MM.1S (cell line): ENCODE measurements around the gene DNAJC17.

Experiments
- DNase-seq: peaks from one replicate; pipeline ENCODE4 v3.0.0-alpha.2; 2015
- H2AFZ ChIP-seq: fragments of 300-600 bp; sonication (generic); 2 replicates; pipeline ENCODE4 v1.6.0; 2016; ENCODE audit warnings: antibody characterized with exemption, low read length
- H3F3A ChIP-seq: fragments of 300-600 bp; sonication (generic); 2 replicates; pipeline ENCODE4 v1.6.1; 2016; ENCODE audit warnings: mild to moderate bottlenecking, antibody characterized with exemption, low read length, moderate library complexity, mixed read lengths; ENCODE audit not compliant: insufficient read depth
- H3K27ac ChIP-seq: fragments of 300-600 bp; sonication (generic); 2 replicates; pipeline ENCODE4 v1.5.1; 2016; ENCODE audit warnings: mild to moderate bottlenecking, low read length
- H3K27me3 ChIP-seq: fragments of 300-600 bp; sonication (generic); replicated peaks from 2 replicates; pipeline ENCODE4 v1.6.0; 2016; ENCODE audit warnings: low read length; ENCODE audit not compliant: insufficient read depth
- H3K36me3 ChIP-seq: fragments of 300-600 bp; sonication (generic); replicated peaks from 2 replicates; pipeline ENCODE4 v1.6.1; 2016; ENCODE audit warnings: mild to moderate bottlenecking, low read length, mixed read lengths; ENCODE audit not compliant: insufficient read depth
- H3K4me1 ChIP-seq: fragments of 300-600 bp; sonication (generic); 2 replicates; pipeline ENCODE4 v1.6.1; 2016; ENCODE audit warnings: low read length, mixed read lengths
- H3K4me2 ChIP-seq: fragments of 300-600 bp; sonication (generic); 2 replicates; pipeline ENCODE4 v1.6.0; 2016; ENCODE audit warnings: low read depth, low read length
- H3K4me3 ChIP-seq: fragments of 300-600 bp; sonication (generic); 2 replicates; pipeline ENCODE4 v1.5.1; 2016; ENCODE audit warnings: low read length, mixed read lengths
- H3K79me2 ChIP-seq: fragments of 300-600 bp; sonication (generic); 2 replicates; pipeline ENCODE4 v1.6.1; 2016; ENCODE audit warnings: mixed run types, low read length, mixed read lengths
- H3K9ac ChIP-seq: fragments of 300-600 bp; sonication (generic); 2 replicates; pipeline ENCODE4 v1.6.1; 2016; ENCODE audit warnings: low read length, mixed read lengths
- H3K9me2 ChIP-seq: fragments of 300-600 bp; sonication (generic); replicated peaks from 2 replicates; pipeline ENCODE4 v1.6.1; 2016; ENCODE audit warnings: mild to moderate bottlenecking, low read length, mixed read lengths; ENCODE audit not compliant: insufficient read depth
- H3K9me3 ChIP-seq: fragments of 300-600 bp; sonication (generic); replicated peaks from 2 replicates; pipeline ENCODE4 v1.6.1; 2016; ENCODE audit warnings: mild to moderate bottlenecking, low read length, mixed read lengths; ENCODE audit not compliant: insufficient read depth
- H4K20me1 ChIP-seq: fragments of 300-600 bp; sonication (generic); 2 replicates; pipeline ENCODE4 v1.6.1; 2016; ENCODE audit warnings: mild to moderate bottlenecking, low read length, moderate library complexity, mixed read lengths; ENCODE audit not compliant: insufficient read depth
- EZH2 ChIP-seq: fragments of 300-600 bp; sonication (generic); optimal IDR thresholded peaks from 2 replicates; pipeline ENCODE3; 2017; ENCODE audit warnings: low read depth, mild to moderate bottlenecking, antibody characterized with exemption, low read length, mixed read lengths
- EZH2phosphoT487 ChIP-seq: fragments of 300-600 bp; sonication (generic); IDR thresholded peaks from 2 replicates; pipeline ENCODE4 v1.6.1; 2018; ENCODE audit warnings: antibody characterized with exemption, low read length
- TF ChIP-seq, protein P1 (sequence below): fragments of 300-600 bp; sonication (generic); IDR thresholded peaks from 2 replicates; pipeline ENCODE4 v1.5.1; 2016; ENCODE audit warnings: antibody characterized with exemption, low read length, mixed read lengths

Gene DNAJC17

GRCh38 chr15:40755812-40756208 lies 51.5 kb downstream of the DNAJC17 start:
- no peak for TF ChIP-seq EZH2phosphoT487
- no peak for TF ChIP-seq EZH2
- TF ChIP-seq, protein P1, sequence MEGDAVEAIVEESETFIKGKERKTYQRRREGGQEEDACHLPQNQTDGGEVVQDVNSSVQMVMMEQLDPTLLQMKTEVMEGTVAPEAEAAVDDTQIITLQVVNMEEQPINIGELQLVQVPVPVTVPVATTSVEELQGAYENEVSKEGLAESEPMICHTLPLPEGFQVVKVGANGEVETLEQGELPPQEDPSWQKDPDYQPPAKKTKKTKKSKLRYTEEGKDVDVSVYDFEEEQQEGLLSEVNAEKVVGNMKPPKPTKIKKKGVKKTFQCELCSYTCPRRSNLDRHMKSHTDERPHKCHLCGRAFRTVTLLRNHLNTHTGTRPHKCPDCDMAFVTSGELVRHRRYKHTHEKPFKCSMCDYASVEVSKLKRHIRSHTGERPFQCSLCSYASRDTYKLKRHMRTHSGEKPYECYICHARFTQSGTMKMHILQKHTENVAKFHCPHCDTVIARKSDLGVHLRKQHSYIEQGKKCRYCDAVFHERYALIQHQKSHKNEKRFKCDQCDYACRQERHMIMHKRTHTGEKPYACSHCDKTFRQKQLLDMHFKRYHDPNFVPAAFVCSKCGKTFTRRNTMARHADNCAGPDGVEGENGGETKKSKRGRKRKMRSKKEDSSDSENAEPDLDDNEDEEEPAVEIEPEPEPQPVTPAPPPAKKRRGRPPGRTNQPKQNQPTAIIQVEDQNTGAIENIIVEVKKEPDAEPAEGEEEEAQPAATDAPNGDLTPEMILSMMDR = no peak
- H2AFZ ChIP-seq = peak overlapping the region; percentile 80
- H3K36me3 ChIP-seq = peaks cover 7% of the 10 kb centered on the region
- no peak for DNase-seq
- no peaks in the 10 kb centered on the region for H3K9me3 ChIP-seq
- H3K4me1 ChIP-seq = peaks cover 9% of the 10 kb centered on the region
- peak overlapping the region; percentile 78; the same call in 1 of the 2 replicates for H3K27ac ChIP-seq
- H3K4me2 ChIP-seq = peak overlapping the region; percentile 86
- peaks cover 15% of the 10 kb centered on the region; the same call in 1 of the 2 replicates for H3F3A ChIP-seq
- H3K9me2 ChIP-seq = no peaks in the 10 kb centered on the region
- H3K9ac ChIP-seq = peak overlapping the region; percentile 92
- peak overlapping the region; percentile 97 for H3K4me3 ChIP-seq
- H4K20me1 ChIP-seq = peaks cover 13% of the 10 kb centered on the region
- H3K79me2 ChIP-seq = peaks cover 38% of the 10 kb centered on the region
- no peaks in the 10 kb centered on the region for H3K27me3 ChIP-seq

DNA sequence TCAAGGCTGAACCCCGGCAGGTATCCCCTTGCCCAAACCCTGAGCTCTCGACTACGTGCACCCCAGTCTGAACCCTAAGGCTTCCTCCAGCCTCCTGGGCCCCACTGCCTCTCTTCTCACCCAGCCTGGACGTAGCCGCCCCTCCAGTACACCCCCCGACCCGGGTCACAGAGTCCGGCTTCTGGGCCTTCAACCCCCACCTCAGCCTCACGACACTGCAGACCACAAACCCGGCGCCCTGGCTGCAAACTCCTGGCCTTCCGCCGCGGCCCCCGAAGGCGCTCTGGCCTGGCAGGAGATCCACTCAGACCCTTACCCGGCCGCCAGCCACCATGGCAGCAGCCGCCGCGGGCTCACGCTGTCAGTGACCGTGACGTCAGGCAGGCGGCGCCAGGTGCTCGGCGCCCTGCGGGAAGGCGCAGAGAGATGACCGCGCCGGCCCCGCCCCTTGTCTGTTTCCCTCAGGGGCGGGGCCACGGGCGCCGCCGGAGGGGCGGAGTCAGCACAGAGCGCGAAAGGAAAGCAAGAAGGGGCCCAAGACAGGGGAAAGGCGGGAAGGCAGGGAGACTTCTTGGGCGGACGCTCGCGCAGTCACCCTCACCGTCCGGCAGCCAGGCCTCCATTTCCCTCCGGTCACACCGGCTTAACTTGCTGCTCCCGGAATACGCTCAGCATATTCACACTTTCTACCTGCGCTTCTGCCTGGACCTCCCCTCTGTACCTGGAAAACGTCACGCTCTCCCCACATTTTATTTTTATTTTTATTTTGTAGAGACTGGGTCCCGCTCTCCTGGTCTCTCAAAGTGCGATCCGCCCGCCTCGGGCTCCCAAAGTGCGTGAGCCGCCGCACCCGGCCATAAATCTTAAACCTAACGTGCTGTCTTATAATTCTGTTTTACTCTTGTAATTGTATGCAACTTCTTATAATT lies 52.1 kb downstream of the DNAJC17 start, which contains the start of gene RMDN3:
RMDN3 (minus strand) TSS at position 372 of the 929 bp plus-strand sequence. CDS start 471 bp downstream, outside the sequence.
- H3F3A ChIP-seq = peaks cover 15% of the 10 kb centered on the region; the same call in 1 of the 2 replicates
- TF ChIP-seq, protein P1 = no peak
- no peak for TF ChIP-seq EZH2
- TF ChIP-seq EZH2phosphoT487 = no peak
- peak within 1 kb of the TSS; percentile 92 for H3K9ac ChIP-seq
- peak within 1 kb of the TSS; percentile 91 for H3K4me2 ChIP-seq
- peaks cover 13% of the 10 kb centered on the region for H4K20me1 ChIP-seq
- H3K9me3 ChIP-seq = no peaks in the 10 kb centered on the region
- H3K4me3 ChIP-seq = peak within 1 kb of the TSS; percentile 97
- H3K27me3 ChIP-seq = no peaks in the 10 kb centered on the region
- peak; percentile 95 for DNase-seq
- H3K36me3 ChIP-seq = peaks cover 10% of the 10 kb centered on the region
- no peaks in the 10 kb centered on the region for H3K9me2 ChIP-seq
- H3K79me2 ChIP-seq = peaks cover 43% of the 10 kb centered on the region
- peaks cover 9% of the 10 kb centered on the region for H3K4me1 ChIP-seq
- H2AFZ ChIP-seq = peak within 1 kb of the TSS; percentile 93
- H3K27ac ChIP-seq = peak within 1 kb of the TSS; percentile 78; the same call in 1 of the 2 replicates

DNA sequence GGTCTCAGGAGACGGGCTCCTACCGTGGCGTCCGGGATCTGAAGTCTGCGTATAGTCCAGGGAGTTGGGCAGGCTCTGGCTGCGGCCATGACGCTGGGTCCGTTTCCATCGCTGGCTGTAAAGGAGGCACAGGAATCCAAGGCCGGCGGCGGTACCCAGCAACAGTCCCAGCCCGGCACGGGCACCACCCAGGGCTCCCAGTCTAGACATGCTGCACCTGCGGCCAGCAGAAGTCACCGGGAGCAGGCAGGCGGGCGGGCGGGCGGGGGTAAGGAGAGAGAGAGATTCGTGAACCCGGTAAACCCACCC lies 52.7 kb downstream of the DNAJC17 start:
- TF ChIP-seq EZH2phosphoT487 (no peak), EZH2 (no peak)
- TF ChIP-seq, protein P1 = no peak
- Histone ChIP-seq H3K4me3 (peak overlapping the region; percentile 97), H3F3A (peaks cover 15% of the 10 kb centered on the region; the same call in 1 of the 2 replicates), H3K79me2 (peaks cover 43% of the 10 kb centered on the region), H3K4me2 (peak overlapping the region; percentile 91), H3K36me3 (peaks cover 10% of the 10 kb centered on the region), H2AFZ (peak overlapping the region; percentile 93), H3K9ac (peak overlapping the region; percentile 92), H4K20me1 (peaks cover 13% of the 10 kb centered on the region), H3K4me1 (peaks cover 9% of the 10 kb centered on the region), H3K9me2 (no peaks in the 10 kb centered on the region), H3K9me3 (no peaks in the 10 kb centered on the region), H3K27ac (peak overlapping the region; percentile 54; the same call in 1 of the 2 replicates), H3K27me3 (no peaks in the 10 kb centered on the region)
- no peak for DNase-seq
